ENCODE results near the gene RELN.

RELN gene

GRCh38 chr7:103958284-103958818, 31.1 kb downstream of the RELN start:
- TF ChIP-seq CTCF (conservative IDR thresholded peaks at IDR 0.05): no peak
- no peak overlapping the region for H3K27ac ChIP-seq

GRCh38 chr7:103955985-103956384, 33.5 kb downstream of the RELN start:
- no peak for TF ChIP-seq CTCF (conservative IDR thresholded peaks at IDR 0.05)
- no peak overlapping the region for H3K27ac ChIP-seq

GRCh38 chr7:103952408-103952807, 37.0 kb downstream of the RELN start:
- no peak for TF ChIP-seq CTCF (conservative IDR thresholded peaks at IDR 0.05)
- H3K27ac ChIP-seq: no peak overlapping the region

GRCh38 chr7:103951311-103951710, 38.1 kb downstream of the RELN start:
- no peak overlapping the region for H3K27ac ChIP-seq
- no peak for TF ChIP-seq CTCF (conservative IDR thresholded peaks at IDR 0.05)

- no peak overlapping the region for H3K27ac ChIP-seq
- TF ChIP-seq CTCF (conservative IDR thresholded peaks at IDR 0.05): no peak
Observed at GRCh38 chr7:103949374-103949773, 40.1 kb downstream of the RELN start.

- no peak for TF ChIP-seq CTCF (conservative IDR thresholded peaks at IDR 0.05)
- no peak overlapping the region for H3K27ac ChIP-seq
Observed at GRCh38 chr7:103947026-103947655, 42.3 kb downstream of the RELN start.

GRCh38 chr7:103944230-103944900, 45.1 kb downstream of the RELN start:
- no peak for TF ChIP-seq CTCF (conservative IDR thresholded peaks at IDR 0.05)

More at GRCh38 chr7:103944230-103944900, 45.1 kb downstream of the RELN start:
- peak overlapping the region; percentile 34; the same call in 1 of the 2 replicates for H3K27ac ChIP-seq

Measured in VCaP (cell line).